NCI-H1417 (cell line): Measurements from ENCODE around the gene ADCY3.

ENCODE experiments used
- DNase-seq, 3 experiments: peaks; one replicate each; lab custom pipeline; 2025; lab: John Stamatoyannopoulos, UW

The ADCY3 gene

DNA sequence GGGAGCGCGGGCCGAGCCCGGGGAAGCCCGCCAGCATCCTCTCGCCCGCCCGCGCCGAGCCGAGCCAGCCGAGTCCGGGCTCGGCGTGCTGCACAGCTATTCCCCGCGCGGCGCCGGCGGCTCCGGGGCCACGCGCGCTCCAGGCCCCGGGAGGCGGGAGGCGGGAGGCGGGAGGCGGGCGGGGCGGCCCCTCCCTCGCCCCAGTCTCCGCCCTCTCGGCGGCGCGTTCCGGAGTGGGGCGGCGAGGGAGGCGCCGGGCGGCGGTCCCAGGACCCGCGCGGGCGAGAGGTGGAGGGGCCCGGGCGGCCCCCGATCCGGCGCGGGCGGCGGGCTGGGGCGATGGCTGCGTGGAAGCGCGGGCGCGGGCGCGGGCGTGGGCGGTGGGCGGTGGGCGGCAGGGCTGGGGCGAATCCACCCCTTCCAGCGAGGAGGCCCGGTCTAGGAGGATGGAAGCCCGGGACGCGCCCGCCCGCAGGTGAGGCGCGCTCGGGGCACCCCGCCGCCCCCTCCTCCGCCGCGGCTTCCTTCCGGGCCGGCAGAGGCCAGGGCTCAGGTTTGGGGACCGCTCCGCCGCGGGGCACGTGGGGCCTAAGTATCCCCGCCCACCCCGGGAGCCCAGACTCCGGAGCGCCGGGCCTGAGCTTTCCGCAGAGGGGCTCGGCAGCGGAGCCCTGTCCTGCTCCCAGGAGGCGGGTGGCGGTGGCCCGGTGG is at the start of gene ADCY3:
Gene ADCY3, minus strand, starts transcription at position 140 of the 711 bp plus-strand sequence. CDS start 1,250 bp downstream, outside the sequence.
- DNase-seq, result peak; percentile 58 to 73 (median 69)

DNA sequence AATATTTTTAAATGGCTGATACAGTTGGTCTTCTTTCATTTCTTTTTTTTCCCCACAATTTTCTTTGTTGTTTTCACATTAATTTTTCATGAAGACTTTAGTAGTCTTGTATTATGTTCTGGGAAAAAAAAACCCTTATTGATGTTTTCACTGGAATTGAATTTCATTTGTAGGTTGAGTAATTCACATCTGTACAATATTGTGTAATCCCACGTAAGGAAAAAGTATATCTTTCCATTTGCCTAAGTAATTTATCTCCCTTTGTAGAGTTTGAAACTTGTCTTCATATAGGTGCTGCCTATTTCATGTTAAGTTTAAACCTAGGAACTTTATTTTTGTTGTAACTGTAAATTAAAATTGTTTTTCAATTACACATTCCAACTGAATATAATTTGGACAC is 49.7 kb upstream of the ADCY3 start:
- no peak for DNase-seq

DNA sequence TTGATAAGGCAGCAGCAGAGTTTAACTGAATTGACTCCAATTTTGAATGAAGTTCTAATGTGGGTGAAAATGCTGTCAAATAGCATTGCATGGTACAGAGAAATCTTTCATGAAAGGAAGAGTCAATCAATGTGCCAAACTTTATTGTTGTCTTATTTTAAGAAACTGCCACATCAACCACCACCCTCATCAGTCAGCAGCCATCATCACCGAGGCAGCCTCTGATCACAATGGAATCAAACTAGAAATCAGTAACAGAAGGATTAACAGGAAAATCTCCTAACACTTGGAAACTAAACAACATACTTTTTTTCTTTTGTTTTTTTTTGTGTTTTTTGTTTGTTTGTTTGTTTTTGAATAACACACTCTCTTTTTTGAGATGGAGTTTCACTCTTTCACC is 41.9 kb upstream of the ADCY3 start:
- DNase-seq, result no peak

DNA sequence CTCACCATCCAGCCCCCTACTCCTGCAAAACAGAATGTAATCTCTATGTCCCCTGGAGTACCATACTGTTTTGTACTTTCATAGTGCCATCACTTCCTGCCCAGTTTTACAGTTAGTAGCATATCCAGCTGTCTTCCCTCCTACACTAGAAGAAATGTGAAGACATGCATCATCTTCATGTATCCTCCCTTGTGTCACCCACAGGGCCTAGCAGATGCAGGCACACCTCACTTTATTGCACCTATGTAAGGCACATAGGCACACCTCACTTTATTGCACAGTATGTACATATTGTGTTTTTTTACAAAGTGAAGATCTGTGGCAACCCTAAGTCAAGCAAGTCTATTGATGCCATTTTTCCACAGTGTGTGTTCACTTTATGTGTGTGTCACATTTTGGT is 39.7 kb upstream of the ADCY3 start:
- no peak for DNase-seq

GRCh38 chr2:24958411-24958935 is 38.4 kb upstream of the ADCY3 start:
- DNase-seq, result no peak

DNA sequence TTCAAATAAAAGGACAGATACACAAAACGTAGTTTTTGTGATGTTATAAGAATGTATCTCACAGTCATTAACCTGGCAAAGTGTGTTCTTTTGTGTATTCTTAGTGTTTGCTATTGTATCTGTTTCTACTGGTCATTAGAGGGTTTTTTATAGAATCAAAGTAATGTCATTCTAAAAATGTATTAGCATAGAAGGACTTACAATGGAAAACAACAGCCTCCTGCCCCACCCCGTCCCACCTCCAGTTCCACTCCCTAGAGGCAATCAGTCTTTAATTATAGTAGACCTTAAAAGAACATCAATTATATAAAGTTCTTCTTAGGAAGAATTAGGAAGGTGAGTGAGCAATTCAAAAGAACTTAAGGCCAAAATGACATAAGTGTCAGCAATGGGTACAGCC is 37.9 kb upstream of the ADCY3 start:
- no peak for DNase-seq

DNA sequence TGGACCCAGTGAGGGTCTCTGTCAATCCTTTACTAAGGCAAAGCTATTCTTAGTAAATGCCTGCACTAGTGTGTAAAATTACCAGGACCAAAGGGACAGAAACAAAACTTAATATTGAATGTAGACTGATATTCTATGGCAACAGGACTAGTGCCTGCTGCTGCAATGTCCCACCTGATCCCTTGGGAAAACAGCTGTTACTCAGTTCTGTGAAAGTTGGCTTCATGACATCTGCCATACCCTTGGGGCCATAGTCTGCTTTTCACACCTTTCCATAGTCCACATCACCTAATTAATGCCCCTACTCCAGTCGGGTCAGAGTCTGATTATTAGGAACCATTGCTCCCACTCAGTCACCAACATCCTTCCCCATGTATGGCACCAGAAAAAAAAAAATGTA is 37.2 kb upstream of the ADCY3 start:
- DNase-seq, result no peak

- no peak for DNase-seq
Measured at GRCh38 chr2:24955921-24956320, 35.9 kb upstream of the ADCY3 start.

DNA sequence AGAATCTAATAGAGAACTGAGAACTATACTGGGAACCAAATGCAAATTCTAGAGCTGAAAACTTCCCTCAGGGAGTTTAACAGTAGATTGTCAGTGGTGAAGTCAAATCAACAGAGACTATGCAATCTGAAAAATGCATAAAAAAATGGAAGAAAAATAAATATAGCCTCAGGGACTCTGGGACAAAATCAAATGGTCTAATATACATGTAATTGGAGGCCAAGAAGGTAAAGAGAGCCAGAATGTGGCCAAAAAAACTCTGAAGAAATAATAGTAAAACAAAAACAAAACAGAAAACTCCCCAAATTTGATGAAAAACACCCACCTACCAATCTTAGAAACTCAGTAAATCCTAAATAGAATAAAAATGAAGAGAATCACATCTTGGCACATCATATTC is 35.2 kb upstream of the ADCY3 start:
- DNase-seq, result no peak

DNA sequence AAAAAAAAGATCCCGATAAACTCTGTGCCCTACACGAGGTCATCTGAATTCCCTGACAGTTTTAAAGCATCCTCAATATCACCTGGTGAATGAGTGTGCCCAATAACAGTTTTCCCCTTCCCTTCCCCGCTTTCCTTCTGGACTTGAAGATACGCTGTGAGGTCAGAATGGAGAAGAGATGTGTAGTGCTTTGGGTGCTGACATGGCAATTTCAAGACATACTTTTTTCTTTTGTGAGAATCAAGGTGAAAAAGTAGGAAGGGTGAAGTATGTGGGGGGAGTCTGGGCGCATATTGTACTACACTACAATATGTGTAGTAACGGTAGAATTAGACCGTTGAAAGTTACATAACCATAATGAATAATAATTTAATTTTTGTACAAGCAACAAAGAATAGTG is 30.1 kb upstream of the ADCY3 start:
- DNase-seq, result no peak

DNA sequence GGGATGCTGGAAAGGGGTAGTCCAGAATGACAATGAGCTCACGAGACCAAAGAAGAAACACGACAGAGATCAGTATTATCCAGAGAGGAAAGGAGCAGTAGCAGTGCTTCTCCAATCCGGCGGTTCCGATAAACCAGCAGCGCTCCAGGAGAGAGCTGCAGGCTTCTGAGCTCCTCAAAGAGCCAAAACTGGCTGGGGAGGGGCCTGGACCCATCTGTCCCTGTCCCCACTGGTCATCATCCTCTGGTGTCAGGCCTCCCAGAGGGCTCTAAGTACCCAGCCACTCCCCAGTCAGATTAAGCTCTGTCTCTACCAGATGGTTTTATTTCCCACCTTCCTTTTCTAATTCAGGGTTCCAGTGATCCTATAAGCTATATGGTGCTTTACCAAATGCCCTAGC is 28.5 kb upstream of the ADCY3 start:
- no peak for DNase-seq

DNA sequence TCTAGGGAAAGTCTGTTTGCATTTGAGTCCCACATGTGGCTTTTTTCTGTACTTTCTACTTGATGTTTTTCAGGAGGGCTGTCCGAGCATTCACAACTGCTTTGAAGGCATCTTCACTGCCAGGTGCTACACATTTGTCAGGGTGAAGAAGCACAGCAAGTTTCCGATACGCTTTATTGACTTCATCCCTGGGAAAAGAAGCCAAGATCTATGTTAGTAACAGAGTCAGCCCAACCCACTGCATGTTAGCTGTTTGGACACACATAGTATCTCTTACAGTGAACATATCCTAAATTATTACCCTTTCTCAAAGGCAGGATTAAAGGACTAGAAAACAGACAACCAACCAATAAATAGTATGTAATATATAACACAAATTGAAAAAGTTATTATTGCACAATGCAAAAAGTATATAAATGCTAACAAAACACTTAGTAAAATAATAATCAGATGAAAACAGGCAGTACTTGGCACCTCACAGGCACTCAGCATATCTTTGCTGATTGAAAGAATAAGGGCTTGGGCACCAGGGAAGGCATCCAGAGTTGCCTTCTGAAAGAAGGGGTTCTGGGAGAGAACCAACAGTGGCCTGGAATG is 27.6 kb upstream of the ADCY3 start:
- DNase-seq, result no peak

- DNase-seq, result no peak
Measured at GRCh38 chr2:24945907-24946306, 25.9 kb upstream of the ADCY3 start.

DNA sequence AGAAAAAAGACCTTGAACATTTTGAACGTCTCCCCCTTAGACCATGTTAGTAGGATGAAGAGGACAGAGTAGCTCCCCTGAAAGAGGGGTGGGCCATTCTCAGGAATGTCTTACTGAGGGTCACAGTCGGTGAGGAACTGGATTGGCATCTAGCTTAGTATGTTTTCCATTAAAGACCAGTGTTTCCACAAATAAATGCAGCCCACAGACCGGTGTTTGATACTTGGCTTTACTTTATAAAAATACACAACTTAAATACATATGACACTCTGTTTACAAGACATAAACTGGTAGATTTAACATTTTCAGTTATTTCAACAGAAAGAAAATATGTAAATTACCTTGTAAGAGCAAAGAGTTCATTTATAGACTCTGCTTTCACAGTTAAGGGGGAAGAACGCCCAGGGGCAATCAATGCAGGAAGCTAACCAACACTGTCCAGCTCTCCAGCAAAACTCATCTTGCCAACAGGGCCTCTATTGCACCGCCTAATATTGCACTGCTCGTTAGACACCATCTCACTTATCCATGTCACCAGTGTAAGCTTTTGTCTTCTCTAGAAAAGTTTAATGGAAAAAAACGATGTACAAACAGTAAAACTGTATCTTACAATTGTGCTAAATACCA is 23.5 kb upstream of the ADCY3 start:
- DNase-seq, result no peak

GRCh38 chr2:24939353-24939752 is 19.3 kb upstream of the ADCY3 start:
- no peak for DNase-seq

- DNase-seq, result no peak
Measured at GRCh38 chr2:24937236-24937635, 17.2 kb upstream of the ADCY3 start.

DNA sequence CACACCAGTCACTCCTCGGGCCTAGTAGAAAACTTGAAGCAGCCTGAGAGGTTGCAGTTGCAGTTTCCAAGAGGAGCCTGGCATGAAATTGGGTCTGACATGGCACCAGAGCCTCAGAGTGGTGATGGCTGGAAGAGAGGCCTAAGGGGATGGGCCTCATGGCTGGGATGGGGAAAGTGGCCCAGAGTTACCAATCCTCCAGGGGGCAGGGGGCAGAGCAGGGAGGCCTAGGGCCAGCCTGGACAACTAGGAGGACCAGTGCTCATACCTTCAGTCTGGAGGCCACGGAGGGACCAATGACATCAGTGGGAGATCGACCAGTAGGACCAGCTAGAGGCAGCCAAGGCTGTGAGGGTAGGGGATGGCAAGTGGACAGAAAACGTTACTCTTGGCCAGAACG is 15.1 kb upstream of the ADCY3 start:
- no peak for DNase-seq

DNA sequence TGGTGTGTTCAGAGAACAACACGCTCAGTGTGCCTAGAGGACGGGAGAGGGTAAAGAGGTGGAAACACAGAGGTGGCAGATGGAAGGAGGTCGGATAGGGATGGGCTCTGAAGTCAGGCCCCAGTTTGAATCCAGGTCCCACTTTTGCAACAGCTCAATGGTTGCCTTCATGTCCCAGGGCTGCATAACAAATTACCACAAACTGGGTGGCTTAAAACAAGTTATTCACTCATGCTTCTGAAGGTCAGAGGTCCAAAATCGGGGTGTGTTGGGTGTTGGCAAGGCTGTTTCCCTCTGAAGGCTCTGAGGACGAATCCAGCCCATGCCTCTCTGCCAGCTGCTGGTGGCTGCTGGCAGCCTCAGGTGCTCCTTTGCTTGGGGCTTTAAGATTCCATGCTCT is 12.7 kb upstream of the ADCY3 start:
- DNase-seq, result no peak

DNA sequence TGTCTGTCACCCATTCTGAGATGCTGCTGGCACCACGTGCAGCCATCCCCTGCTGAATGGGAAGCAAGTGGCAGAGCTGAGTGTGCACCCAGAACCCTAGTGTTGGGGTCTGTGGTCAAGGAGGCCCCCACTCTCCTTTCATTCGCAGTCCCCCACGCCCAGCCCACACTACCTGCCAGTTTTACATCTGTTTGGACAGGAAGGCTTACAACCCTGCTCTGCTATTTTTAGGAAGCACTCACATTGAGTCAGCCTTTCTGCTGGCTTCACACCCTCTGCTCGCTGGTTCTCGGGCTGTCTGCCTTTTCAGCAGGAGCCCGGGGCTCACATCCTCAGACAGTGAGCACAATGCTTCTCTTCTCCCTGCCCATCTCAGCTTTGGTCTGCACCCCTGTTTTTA is 10.7 kb upstream of the ADCY3 start:
- no peak for DNase-seq

DNA sequence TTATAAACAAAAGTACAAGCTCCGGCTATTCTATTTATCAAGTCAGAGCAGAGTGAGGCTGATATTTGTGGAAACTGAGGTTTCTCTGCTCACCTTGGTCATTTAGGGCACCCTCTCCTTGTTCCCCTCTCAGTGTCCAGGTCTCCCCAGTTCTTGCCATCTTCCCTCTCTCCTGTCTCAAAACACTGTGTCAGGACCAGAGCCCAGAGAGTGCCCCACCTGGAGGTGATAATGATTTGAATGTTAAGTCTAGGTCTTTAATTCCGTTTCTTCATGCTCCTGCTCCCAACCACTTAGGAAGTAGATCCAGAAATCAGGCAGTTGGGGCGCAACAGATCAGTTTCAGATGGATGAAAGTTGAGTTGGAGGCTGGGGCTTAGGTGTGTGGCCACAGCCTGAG is 9.2 kb upstream of the ADCY3 start:
- DNase-seq, result no peak

DNA sequence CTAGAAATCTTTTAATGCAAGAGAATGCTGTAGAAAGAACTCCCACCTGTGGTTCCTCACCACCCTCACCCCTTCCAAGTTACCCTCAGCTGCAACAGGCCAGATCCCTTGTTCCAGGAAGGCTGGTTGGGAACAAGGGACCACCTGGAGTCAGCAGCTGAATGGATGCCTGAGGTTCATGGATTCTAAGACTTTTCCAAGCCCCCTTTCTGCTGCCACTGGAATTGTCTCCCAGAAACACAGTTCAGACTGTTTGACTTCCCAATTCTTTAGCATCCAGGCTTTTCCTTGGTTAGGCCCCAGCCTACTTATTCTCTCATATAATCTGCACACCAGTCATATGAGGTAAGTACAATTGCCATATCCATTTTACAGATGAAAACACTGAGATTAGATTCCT is 8.0 kb upstream of the ADCY3 start:
- DNase-seq, result no peak

- DNase-seq, result no peak
Measured at GRCh38 chr2:24926602-24927252, 6.7 kb upstream of the ADCY3 start.

DNA sequence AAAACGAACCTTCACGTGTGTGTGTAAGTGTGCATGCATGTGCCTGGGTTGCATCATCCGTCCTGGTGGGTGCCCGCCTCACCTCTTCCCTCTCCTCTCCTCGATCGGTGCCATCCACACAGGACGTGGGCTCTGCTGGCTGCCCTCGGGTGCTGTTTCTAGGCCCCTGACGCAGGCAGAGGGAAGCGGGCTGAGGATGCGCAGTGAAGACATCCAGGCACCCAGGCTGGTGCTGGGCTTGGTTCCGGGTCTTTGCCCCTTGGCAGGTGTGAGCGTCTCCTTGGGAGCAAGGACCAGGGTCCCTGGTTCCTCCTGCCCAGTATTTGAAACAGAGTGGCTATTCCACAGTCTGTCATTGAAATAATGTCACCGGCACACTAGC is 6.2 kb upstream of the ADCY3 start:
- no peak for DNase-seq
